ENCODE data around the gene AUP1.
A peak's percentile ranks its signal among the peaks of the same experiment; 100 is the strongest.

The AUP1 gene

GRCh38 chr2:74530239-74531187 lies 1.0 kb upstream of the AUP1 start:
- H3K9me3 ChIP-seq (ENCODE audit: insufficient read depth, low read depth, low read length) = no peaks in the 10 kb centered on the region
- H3K9ac ChIP-seq (ENCODE audit: low read depth, low read length) = peak overlapping the region; percentile 75; the same call in 1 of the 2 replicates
- no peaks in the 10 kb centered on the region for H3K4me1 ChIP-seq (ENCODE audit: insufficient read depth, low read length)
- H3K27me3 ChIP-seq (ENCODE audit: insufficient read depth, low read length) = peaks cover 6% of the 10 kb centered on the region; the same call in 1 of the 2 replicates
- H3K36me3 ChIP-seq (ENCODE audit: insufficient read depth, low read depth, low read length) = peaks cover 61% of the 10 kb centered on the region
- H3K27ac ChIP-seq (ENCODE audit: low read length) = no peak overlapping the region
- peak overlapping the region; percentile 99 for H3K4me3 ChIP-seq (ENCODE audit: low read length)

DNA sequence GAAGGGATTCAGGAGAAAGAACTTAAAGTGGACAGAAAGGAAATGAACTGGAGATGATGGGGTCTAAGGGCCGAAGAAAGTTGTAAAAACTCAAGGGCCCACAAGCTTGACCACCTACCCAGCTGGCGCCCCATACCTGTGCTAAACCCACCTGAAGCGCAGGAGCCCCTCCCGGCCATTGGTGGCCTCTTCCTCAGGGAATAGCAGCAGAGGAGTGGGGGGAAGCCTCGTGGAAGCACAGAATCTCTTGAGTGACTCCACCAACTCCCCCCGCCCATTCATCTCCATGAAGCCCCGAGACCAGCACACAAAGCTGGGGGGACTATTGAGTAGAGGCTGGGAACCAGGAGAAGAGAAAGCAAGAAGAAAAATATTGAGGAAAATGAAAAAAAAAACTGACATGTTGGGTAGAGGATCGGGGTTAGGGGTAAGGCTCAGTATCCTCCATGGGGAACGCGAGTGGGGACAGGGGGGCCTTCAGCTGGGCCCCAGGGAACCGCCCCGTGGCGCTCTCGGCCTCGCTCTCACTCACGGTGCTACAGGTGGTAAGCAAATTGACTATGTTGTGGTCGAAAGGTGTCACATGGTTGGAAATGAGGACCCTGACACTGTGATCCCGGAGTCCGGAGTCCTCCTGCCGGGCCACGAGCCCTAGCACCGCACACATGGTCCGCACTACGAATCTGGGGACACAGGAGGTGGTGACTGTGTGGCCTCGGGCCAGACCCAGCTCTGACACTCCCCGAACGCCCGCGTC lies 728 bp downstream of the AUP1 start:
- Histone ChIP-seq H3K9me3 (ENCODE audit: insufficient read depth, low read depth, low read length) (no peaks in the 10 kb centered on the region), H3K4me3 (ENCODE audit: low read length) (peak overlapping the region; percentile 99), H3K4me1 (ENCODE audit: insufficient read depth, low read length) (no peaks in the 10 kb centered on the region), H3K27ac (ENCODE audit: low read length) (peak overlapping the region; percentile 53), H3K9ac (ENCODE audit: low read depth, low read length) (peak overlapping the region; percentile 97), H3K36me3 (ENCODE audit: insufficient read depth, low read depth, low read length) (peaks cover 53% of the 10 kb centered on the region), H3K27me3 (ENCODE audit: insufficient read depth, low read length) (peaks cover 7% of the 10 kb centered on the region; the same call in 1 of the 2 replicates)

DNA sequence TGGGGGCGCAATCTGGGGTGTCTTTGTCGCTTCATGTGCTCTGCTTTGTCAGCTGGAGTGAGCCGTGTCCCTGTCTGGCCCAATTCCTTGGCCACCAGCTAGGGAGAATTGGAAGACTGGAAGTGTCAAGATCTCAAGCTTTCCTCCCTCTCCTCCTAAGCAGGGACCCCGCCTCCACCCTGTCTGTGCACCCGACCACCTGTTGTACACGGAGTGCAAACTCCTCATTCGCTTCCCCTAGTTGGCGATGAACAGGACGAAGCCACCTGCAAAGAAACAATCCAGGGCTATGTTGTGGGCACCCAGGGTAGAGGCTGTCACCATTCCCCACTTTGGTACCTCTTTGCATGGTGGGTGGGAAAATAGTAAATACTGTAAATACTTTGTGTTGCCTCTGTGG lies 1.8 kb downstream of the AUP1 start:
- Histone ChIP-seq H3K36me3 (ENCODE audit: insufficient read depth, low read depth, low read length) (peaks cover 42% of the 10 kb centered on the region), H3K27ac (ENCODE audit: low read length) (no peak overlapping the region), H3K9ac (ENCODE audit: low read depth, low read length) (no peak overlapping the region), H3K4me3 (ENCODE audit: low read length) (no peak overlapping the region), H3K4me1 (ENCODE audit: insufficient read depth, low read length) (no peaks in the 10 kb centered on the region), H3K9me3 (ENCODE audit: insufficient read depth, low read depth, low read length) (no peaks in the 10 kb centered on the region), H3K27me3 (ENCODE audit: insufficient read depth, low read length) (peaks cover 17% of the 10 kb centered on the region)

DNA sequence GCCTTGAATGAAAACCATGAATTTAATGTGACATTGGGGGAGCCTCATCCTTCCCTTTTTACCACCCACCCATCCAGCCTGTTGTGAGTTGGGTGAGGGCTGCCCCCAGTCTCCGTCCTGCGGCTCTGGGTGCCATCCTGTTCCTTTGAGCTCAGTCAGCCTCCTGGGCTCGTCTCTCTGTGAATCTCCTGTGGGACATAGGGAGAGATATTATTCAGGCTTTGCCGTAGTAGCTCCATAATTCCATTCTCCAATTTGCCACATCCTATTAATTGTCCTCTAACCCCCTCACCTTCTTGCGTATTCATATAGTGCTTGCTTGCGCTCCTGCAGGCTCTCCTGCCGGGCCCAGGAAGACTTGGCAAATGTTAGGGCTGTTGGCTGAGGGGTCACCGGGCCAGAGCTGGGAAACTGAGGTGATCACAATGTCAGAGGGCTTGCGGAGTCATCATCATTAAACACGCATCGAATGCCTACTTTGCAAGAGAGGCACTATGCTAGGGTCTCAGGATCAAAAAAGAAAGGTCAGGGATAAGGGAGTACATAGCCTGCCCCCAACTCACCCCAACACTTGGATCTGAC lies 2.8 kb downstream of the AUP1 start:
- Histone ChIP-seq H3K9me3 (ENCODE audit: insufficient read depth, low read depth, low read length) (no peaks in the 10 kb centered on the region), H3K27ac (ENCODE audit: low read length) (no peak overlapping the region), H3K9ac (ENCODE audit: low read depth, low read length) (no peak overlapping the region), H3K36me3 (ENCODE audit: insufficient read depth, low read depth, low read length) (peaks cover 32% of the 10 kb centered on the region), H3K27me3 (ENCODE audit: insufficient read depth, low read length) (peaks cover 27% of the 10 kb centered on the region), H3K4me3 (ENCODE audit: low read length) (no peak overlapping the region), H3K4me1 (ENCODE audit: insufficient read depth, low read length) (no peaks in the 10 kb centered on the region)

GRCh38 chr2:74525717-74526648 lies 3.5 kb downstream of the AUP1 start, which contains the start of gene DQX1:
TSS of gene DQX1 (minus strand) at chr2:74526231. CDS start at chr2:74525729, 502 bp downstream.
- Histone ChIP-seq H3K9me3 (ENCODE audit: insufficient read depth, low read depth, low read length) (no peaks in the 10 kb centered on the region), H3K4me1 (ENCODE audit: insufficient read depth, low read length) (no peaks in the 10 kb centered on the region), H3K4me3 (ENCODE audit: low read length) (no peak within 1 kb of the TSS), H3K36me3 (ENCODE audit: insufficient read depth, low read depth, low read length) (peaks cover 26% of the 10 kb centered on the region), H3K9ac (ENCODE audit: low read depth, low read length) (no peak within 1 kb of the TSS), H3K27ac (ENCODE audit: low read length) (no peak within 1 kb of the TSS), H3K27me3 (ENCODE audit: insufficient read depth, low read length) (peaks cover 34% of the 10 kb centered on the region)

- Histone ChIP-seq H3K4me3 (ENCODE audit: low read length) (no peak overlapping the region), H3K27ac (ENCODE audit: low read length) (no peak overlapping the region), H3K36me3 (ENCODE audit: insufficient read depth, low read depth, low read length) (peaks cover 26% of the 10 kb centered on the region)
Observed at GRCh38 chr2:74524955-74525716, 4.4 kb downstream of the AUP1 start.

DNA sequence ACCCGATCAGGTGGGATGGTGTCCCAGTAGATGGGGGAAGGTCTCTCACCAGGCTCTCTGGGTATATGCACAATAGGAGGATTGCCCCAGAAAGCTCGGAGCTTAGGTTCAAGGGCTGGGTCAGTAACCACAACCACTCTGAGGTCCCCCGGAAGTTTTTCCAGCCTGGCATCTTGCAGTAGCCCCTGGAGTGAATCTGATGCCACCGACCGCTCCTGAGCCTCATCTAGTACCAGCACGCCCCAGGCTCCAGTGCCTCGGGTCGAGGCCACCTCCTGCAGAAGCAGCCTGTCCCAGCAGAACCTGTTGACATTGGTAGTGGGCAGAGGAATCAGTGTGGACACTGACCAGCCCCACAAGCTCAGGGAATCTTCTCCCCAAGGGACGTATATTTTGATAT lies 5.5 kb downstream of the AUP1 start:
- H3K27ac ChIP-seq (ENCODE audit: low read length) = no peak overlapping the region
- no peaks in the 10 kb centered on the region for H3K9me3 ChIP-seq (ENCODE audit: insufficient read depth, low read depth, low read length)
- peaks cover 48% of the 10 kb centered on the region for H3K27me3 ChIP-seq (ENCODE audit: insufficient read depth, low read length)
- H3K9ac ChIP-seq (ENCODE audit: low read depth, low read length) = no peak overlapping the region
- peaks cover 26% of the 10 kb centered on the region for H3K36me3 ChIP-seq (ENCODE audit: insufficient read depth, low read depth, low read length)
- H3K4me1 ChIP-seq (ENCODE audit: insufficient read depth, low read length) = no peaks in the 10 kb centered on the region
- no peak overlapping the region for H3K4me3 ChIP-seq (ENCODE audit: low read length)

More at GRCh38 chr2:74524955-74525716, 4.4 kb downstream of the AUP1 start:
- Histone ChIP-seq H3K4me1 (ENCODE audit: insufficient read depth, low read length) (no peaks in the 10 kb centered on the region), H3K27me3 (ENCODE audit: insufficient read depth, low read length) (peaks cover 37% of the 10 kb centered on the region), H3K9ac (ENCODE audit: low read depth, low read length) (no peak overlapping the region), H3K9me3 (ENCODE audit: insufficient read depth, low read depth, low read length) (no peaks in the 10 kb centered on the region)

GRCh38 chr2:74522516-74522915 lies 7.0 kb downstream of the AUP1 start:
- Histone ChIP-seq H3K9me3 (ENCODE audit: insufficient read depth, low read depth, low read length) (no peaks in the 10 kb centered on the region), H3K36me3 (ENCODE audit: insufficient read depth, low read depth, low read length) (peaks cover 18% of the 10 kb centered on the region), H3K4me1 (ENCODE audit: insufficient read depth, low read length) (no peaks in the 10 kb centered on the region), H3K27me3 (ENCODE audit: insufficient read depth, low read length) (peaks cover 63% of the 10 kb centered on the region), H3K9ac (ENCODE audit: low read depth, low read length) (no peak overlapping the region), H3K27ac (ENCODE audit: low read length) (no peak overlapping the region), H3K4me3 (ENCODE audit: low read length) (no peak overlapping the region)

GRCh38 chr2:74516650-74517049 lies 12.9 kb downstream of the AUP1 start:
- Histone ChIP-seq H3K9me3 (ENCODE audit: insufficient read depth, low read depth, low read length) (peaks cover 10% of the 10 kb centered on the region), H3K4me3 (ENCODE audit: low read length) (no peak overlapping the region), H3K4me1 (ENCODE audit: insufficient read depth, low read length) (no peaks in the 10 kb centered on the region; the same call in 1 of the 2 replicates), H3K36me3 (ENCODE audit: insufficient read depth, low read depth, low read length) (no peaks in the 10 kb centered on the region), H3K9ac (ENCODE audit: low read depth, low read length) (no peak overlapping the region), H3K27me3 (ENCODE audit: insufficient read depth, low read length) (peaks cover 100% of the 10 kb centered on the region), H3K27ac (ENCODE audit: low read length) (no peak overlapping the region)

DNA sequence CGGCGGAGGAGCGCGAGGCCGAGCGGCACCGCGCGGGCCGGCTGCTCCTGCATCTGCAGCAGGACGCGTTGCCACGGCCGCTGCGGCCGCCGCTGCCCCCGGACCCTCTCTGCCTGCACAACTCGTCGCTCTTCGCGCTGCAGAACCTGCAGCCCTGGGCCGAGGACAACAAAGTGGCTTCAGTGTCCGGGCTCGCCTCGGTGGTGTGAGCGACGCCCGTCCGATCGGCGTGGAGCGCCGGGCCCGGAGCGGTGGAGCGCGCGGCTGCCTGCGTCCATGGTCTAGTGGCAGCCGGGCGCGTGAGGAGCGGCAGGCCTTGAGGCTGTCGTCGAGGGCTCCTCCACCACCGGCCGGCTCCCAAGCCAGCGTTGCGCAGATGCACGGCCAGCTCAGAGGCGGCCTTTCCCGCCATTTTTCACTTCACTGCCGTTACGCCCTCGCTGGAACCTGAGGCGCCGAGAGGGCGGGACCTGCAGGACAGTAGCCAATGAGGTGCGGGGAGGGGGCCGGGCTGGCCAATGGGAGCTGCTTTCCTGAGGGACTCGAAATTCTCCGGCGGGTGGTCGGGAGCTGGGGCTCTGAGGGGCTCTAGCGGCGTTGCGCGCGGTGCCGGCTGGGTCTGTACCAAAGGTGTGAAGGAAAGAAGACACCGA lies 13.4 kb downstream of the AUP1 start:
- Histone ChIP-seq H3K9me3 (ENCODE audit: insufficient read depth, low read depth, low read length) (peaks cover 10% of the 10 kb centered on the region), H3K4me3 (ENCODE audit: low read length) (peak overlapping the region; percentile 40; the same call in 1 of the 2 replicates), H3K27ac (ENCODE audit: low read length) (no peak overlapping the region), H3K4me1 (ENCODE audit: insufficient read depth, low read length) (no peaks in the 10 kb centered on the region; the same call in 1 of the 2 replicates), H3K9ac (ENCODE audit: low read depth, low read length) (no peak overlapping the region), H3K27me3 (ENCODE audit: insufficient read depth, low read length) (peaks cover 100% of the 10 kb centered on the region), H3K36me3 (ENCODE audit: insufficient read depth, low read depth, low read length) (no peaks in the 10 kb centered on the region)
